Renal pelvis (tissue), 4 donors: ENCODE data around the gene DRD1. TPM values are rescaled to one million over a fixed set of nuclear protein-coding genes. Genes with fewer than 3 reads are reported as not detected.
"Not testable (repeated sequence)": the region's sequence is repeated elsewhere in the genome, so short reads cannot be mapped to it uniquely, and the experiment has no call there.

ENCODE experiments used
- DNase-seq: peaks from one replicate; pipeline ENCODE4 v3.0.0-alpha.2; 2013
- polyA plus RNA-seq, 3 donors: library from polyadenylated mRNA; unstranded; fragments of 120-200 nt; gene quantifications; one replicate each; pipeline ENCODE4 v1.2.1, GENCODE V29; 2013; ENCODE audit not compliant: insufficient read length in 3 of 3

The DRD1 gene
- polyA plus RNA-seq, 3 donors = 0.01 to 0.04 TPM; not detected in 1

GRCh38 chr5:175427762-175428161 lies 16.2 kb downstream of the DRD1 start:
- no peak for DNase-seq

- DNase-seq = not testable (repeated sequence)
These were observed 19.4 kb downstream of the DRD1 start for GRCh38 chr5:175424594-175424993.

GRCh38 chr5:175422058-175422457 lies 21.9 kb downstream of the DRD1 start:
- no peak for DNase-seq

DNA sequence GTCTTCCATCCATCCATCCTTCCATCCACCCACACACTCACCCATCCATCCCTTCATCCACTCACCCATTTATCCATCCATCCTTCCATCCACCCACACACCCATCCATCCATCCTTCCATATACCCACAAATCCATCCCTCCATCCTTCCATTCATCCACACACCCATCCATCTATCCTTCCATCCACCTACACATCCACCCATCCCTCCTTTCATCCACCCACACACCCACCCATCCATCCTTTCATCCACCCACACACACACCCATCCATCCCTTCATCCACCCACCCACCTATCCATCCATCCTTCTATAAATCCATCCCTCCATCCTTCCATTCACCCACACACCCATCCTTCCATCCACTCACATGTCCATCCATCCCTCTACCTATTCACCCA lies 23.6 kb downstream of the DRD1 start:
- DNase-seq = no peak

DNA sequence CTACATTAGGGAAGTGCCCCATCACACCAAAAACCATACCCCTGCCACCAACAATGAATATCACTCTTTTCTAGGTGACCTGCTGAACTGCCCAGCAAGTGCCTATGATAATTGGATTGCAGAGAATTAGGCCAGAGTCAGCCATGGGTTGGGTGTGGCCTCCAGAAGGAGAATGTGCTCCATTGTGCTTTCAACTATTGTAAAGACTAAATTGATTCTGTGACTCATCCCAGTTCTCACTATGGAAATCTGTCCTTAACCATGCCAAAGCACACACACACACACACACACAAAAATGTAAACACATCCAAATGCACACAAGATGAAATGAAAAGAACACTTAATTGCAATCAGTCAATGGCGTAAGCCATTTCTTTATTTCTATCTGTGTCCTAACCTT lies 25.7 kb downstream of the DRD1 start:
- no peak for DNase-seq

DNA sequence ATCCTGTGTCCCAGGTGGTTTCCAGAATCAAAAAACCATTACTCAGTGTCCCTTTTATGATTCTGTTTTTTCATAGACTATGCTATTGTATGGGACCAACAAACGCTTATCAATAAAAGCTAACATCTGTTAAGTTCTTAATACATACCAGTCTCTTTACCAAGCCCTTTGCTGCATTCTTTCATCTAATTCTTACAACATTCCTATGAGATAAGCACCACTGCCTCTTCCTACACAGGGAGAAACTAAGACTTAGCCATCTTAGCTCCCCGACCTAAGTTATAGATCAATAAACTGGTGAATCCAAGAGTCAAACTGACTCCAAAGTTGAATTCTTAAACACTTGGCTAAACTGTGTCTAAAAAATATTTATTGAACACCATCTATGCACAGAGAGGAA lies 26.6 kb downstream of the DRD1 start:
- DNase-seq = no peak

GRCh38 chr5:175415303-175415702 lies 28.7 kb downstream of the DRD1 start:
- no peak for DNase-seq

DNA sequence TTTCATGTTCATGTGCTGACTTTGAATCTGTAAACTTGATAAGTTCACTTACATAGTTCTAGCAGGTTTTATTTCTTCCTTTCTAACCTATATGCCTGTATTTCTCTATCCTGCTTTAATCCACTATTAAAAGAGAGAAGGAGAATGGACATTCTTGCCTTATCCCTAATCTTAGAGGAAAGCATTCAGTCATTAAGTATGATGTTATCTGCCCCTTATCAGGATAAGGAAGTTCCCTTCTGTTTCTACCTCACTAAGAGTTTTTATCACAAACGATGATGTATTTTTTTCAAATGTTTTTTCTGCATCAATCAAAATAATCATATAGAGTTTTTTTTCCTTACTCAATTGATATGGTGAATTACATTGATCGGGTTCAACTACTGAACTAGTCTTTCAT lies 33.1 kb downstream of the DRD1 start:
- no peak for DNase-seq

DNA sequence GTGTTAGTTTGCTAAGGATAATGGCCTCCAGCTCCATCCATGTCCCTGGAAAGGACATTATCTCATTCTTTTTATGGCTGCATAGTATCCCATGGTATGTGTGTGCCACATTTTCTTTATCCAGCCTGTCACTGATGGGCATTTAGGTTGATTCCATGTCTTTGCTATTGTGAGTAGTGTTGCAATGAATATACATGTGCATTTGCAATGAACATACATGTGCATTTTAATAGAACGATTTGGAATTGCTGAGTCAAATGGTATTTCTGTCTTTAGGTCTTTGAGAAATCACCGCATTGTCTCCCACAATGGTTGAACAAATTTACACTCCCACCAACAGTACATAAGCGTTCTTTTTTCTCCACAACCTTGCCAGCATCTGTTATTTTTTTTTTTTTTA lies 37.7 kb downstream of the DRD1 start:
- no peak for DNase-seq

- not testable (repeated sequence) for DNase-seq
These were observed 46.2 kb downstream of the DRD1 start for GRCh38 chr5:175397590-175398297.

DNA sequence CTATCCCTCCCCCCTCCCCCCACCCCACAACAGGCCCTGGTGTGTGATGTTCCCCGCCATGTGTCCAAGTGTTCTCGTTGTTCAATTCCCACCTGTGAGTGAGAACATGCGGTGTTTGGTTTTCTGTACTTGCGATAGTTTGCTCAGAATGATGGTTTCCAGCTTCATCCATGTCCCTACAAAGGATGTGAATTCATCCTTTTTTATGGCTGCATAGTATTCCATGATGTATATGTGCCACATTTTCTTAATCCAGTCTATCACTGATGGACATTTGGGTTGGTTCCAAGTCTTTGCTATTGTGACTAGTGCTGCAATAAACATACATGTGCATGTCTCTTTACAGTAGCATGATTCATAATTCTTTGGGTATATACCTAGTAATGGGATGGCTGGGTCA lies 48.6 kb downstream of the DRD1 start:
- DNase-seq = not testable (repeated sequence)

- DNase-seq = no peak
These were observed 49.4 kb downstream of the DRD1 start for GRCh38 chr5:175394601-175395000.

GRCh38 chr5:175393897-175394296 lies 50.1 kb downstream of the DRD1 start:
- no peak for DNase-seq

DNA sequence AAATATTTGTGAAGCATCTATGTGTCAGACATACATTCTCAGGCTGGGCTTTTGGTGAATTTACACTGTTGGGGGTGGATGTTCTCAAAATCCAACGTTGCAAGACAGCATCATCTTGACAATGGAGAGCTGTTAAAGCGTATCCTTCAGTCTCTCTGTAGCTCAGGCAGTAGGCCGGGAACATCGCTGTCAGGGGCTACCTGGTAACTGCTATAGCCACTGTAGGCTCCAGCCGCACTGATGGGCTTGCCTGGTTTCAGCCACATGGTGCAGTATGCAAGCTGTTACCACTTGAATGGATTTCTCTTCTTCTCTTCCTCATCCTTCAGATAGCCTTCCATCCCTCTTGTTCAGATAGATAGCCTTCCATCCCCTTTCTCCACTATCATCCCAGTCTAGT lies 51.7 kb downstream of the DRD1 start:
- no peak for DNase-seq

GRCh38 chr5:175390352-175391083 lies 53.5 kb downstream of the DRD1 start:
- DNase-seq = no peak

Other genes starting within 250 kb of the DRD1 start
- gene SFXN1, start 34.4 kb upstream of the DRD1 start, polyA plus RNA-seq = 10 to 100 TPM; 41.2 to 56.9 (median 56.1) TPM
- gene HRH2, start 213.9 kb upstream of the DRD1 start, polyA plus RNA-seq = 1 to 10 TPM; 2.7 to 3.5 (median 3.1) TPM